Activated T-cell treated with anti-CD3 and anti-CD28 coated beads, Interleukin-2, amount 50 U/mL, for 48 hours (primary cell): Measurements from ENCODE around the gene C6orf47.
"Not testable (repeated sequence)": the region's sequence is repeated elsewhere in the genome, so short reads cannot be mapped to it uniquely, and the experiment has no call there.

Source experiments
- DNase-seq, 2 experiments: peaks; one replicate each; pipeline ENCODE4 v3.0.0-alpha.2; 2020

C6orf47 gene, protein sequence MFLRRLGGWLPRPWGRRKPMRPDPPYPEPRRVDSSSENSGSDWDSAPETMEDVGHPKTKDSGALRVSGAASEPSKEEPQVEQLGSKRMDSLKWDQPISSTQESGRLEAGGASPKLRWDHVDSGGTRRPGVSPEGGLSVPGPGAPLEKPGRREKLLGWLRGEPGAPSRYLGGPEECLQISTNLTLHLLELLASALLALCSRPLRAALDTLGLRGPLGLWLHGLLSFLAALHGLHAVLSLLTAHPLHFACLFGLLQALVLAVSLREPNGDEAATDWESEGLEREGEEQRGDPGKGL

DNA sequence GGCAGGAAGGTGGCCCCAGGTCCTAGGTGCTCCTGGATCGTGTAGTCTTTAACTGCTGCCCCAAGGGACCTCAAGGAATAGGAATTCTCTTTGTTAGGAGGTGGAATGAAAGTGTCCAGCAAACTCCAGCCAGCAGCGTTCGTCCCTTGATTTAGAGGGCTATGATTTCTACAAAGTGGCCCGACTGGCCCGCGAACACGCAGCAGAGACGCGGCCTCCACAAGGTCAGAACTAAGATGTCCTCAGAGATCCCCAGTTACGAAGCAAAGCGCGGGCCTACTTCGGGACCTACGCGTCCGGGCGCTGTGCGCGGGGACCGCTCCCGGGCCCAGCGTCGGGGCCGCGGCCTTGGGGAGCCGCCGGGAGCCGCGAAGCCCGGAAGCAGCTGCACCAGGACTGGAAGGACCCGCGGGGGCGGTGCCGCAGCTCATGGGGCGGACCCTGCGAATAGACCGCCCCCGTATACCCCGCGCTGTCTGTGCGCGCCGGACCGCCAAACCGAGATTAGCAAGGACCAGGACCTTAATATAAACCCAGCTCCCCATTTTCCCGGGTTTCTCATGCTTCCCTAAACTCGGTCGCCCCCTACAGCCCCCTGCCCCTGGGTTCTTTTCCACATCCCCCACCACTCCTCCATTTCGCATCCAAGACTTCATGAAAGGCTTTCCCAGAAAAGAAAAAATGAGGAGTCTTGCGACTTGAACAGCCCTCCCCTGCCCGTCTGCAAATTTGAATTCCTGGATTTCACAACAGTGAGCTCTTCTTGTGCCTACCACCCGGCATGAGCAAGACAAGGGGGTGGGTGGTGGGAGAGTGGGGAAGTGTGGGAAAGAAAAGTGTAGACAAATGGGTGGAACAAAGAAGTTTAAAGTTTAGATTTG is at the start of gene C6orf47:
Gene C6orf47, minus strand, starts transcription at position 398 of the 881 bp plus-strand sequence. CDS start 831 bp downstream, outside the sequence.
- DNase-seq, result peak; percentile 85 to 87

DNA sequence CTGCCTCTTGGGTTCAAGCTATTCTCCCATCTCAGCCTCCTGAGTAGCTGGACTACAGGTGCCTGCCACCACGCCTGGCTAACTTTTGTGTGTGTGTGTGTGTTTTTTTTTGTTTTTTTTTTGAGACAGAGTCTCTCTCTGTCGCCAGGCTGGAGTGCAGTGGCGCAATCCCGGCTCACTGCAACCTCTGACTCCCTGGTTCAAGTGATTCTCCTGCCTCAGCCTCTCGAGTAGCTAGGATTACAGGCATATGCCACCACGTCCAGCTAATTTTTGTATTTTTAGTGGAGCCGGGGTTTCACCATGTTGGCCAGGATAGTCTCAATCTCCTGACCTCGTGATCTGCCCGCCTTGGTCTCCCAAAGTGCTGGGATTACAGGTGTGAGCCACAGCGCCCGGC is 48.6 kb upstream of the C6orf47 start:
- DNase-seq, result not testable (repeated sequence)

DNA sequence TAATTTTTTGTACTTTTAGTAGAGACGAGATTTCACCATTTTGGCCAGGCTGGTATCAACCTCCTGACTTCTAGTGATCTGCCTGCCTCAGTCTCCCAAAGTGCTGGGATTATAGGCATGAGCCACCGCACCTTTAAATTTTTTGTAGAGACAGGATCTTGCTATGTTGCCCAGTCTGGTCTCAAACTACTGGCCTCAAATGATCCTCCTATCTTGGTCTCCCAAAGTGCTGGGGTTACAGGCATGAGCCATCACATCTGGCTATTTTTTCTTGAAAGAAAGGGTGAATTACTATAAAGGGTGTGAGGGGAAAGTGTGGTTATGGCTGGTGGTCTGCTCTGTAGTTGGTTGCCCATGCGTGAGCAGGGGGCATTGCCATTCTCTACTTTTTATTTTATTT is 47.6 kb upstream of the C6orf47 start:
- DNase-seq, result no peak

DNA sequence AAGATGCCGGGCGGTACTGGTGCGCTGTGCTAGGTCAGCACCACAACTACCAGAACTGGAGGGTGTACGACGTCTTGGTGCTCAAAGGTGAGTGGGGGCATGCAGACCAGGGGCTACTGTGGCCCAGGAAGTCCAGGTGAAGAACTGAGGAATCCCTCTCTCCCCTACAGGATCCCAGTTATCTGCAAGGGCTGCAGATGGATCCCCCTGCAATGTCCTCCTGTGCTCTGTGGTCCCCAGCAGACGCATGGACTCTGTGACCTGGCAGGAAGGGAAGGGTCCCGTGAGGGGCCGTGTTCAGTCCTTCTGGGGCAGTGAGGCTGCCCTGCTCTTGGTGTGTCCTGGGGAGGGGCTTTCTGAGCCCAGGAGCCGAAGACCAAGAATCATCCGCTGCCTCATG is 47.1 kb upstream of the C6orf47 start:
- no peak for DNase-seq

DNA sequence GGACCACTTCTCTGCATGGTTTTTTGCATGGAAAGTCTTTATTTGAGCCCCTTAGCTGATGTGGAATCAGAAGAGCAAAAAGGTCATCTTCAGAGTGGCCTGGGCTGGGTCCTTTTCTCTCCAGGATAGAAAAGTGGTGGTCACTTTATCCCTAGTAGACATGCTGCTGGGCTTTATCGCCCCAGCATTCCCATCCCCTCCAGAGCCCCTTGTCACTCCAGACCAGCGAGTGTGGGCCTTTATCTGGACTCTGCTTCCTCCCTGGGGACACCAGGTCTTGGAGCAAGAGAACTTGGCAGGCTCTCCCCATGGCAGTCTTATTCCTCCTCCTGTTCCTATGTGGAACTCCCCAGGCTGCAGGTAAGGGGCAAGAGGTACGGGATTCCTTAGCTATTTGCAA is 46.0 kb upstream of the C6orf47 start, which contains the start of gene LY6G6F:
Gene LY6G6F, plus strand, starts transcription at position 268 of the 400 bp plus-strand sequence. Its CDS starts 41 bp downstream, at position 309.
- no peak for DNase-seq

DNA sequence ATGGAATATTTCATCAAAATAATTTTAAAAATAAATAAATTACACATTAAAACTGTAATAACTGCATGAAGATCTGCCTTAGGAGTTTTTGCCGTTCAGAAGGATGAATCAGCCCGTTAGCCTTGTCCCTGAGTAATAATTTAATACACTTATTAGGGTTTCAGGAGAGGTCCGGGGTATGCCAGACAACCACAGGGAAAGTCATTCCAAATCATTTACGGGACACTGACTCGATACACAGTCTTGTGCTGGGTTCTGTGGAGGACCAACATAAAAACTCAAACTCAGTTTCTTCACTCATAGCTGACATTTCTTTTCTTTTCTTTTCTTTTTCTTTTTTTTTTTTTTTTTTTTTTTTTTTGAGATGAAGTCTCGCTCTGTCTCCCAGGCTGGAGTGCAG is 45.4 kb upstream of the C6orf47 start:
- DNase-seq, result no peak

DNA sequence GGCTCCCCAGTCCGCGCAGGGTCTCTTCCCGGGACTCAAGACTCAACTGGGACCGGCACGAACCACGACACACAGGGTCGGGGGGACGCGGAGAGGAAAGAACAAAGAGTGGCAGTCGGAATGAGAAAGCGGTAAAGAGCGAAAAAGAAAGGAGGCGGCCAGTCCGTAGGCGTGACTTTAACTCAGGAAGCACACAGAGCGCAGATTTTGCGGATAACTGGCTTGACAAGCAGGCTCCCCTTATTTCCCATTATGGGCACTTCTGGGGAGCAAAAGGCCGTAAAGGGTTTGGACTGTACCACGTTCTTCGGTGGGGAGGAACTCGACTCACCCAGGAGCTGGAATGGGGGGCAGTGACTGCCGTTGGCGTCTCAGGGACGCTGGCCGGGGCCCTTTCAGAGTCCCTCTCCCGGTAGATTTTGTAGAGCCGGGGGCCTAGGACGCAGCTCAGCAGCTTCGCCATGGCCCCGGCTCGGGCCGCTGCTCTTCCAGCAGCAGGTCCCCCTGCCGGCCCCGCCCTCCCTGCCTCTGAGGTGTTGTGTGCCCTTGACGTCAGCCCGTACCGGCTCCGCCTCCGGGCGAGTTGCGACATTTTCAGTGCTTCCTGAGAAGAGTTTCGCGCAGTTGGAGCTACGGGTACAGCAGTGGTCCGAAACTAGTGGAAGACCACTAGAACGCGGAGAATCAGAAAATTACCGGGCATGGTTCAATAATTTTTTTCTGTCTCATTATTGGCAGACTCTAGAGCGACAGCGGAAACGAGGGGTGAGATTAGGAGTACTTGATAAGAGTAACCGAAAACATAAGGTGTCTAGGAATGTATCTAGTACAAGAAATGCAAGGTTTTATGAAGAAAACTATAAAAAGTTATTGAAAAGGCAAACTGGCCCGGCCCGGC is 42.5 kb upstream of the C6orf47 start, which contains the start of gene ABHD16A:
Gene ABHD16A, minus strand, starts transcription at position 506 of the 898 bp plus-strand sequence. Its CDS starts 43 bp downstream, at position 463.
- DNase-seq, result peak; percentile 98 to 99

DNA sequence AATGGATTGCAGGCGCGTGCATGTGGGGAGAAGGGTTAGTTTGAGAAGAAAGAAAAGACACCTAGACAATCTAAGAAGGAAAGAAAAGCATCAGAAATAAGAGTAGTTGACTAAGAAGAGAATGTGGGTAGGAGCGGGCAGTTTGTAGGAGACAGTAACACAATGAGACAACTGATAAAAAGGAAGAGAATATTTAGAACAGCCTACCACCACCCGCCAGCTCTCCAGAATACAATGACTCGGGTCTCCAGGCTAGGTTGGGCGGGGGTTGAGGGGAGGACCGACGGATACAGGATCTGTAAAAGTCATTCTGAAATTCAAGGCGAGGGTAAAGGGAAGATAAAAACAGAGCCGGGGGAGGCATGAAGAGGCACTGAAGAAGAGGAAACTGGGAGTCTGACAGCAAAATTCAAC is 41.8 kb upstream of the C6orf47 start:
- no peak for DNase-seq

DNA sequence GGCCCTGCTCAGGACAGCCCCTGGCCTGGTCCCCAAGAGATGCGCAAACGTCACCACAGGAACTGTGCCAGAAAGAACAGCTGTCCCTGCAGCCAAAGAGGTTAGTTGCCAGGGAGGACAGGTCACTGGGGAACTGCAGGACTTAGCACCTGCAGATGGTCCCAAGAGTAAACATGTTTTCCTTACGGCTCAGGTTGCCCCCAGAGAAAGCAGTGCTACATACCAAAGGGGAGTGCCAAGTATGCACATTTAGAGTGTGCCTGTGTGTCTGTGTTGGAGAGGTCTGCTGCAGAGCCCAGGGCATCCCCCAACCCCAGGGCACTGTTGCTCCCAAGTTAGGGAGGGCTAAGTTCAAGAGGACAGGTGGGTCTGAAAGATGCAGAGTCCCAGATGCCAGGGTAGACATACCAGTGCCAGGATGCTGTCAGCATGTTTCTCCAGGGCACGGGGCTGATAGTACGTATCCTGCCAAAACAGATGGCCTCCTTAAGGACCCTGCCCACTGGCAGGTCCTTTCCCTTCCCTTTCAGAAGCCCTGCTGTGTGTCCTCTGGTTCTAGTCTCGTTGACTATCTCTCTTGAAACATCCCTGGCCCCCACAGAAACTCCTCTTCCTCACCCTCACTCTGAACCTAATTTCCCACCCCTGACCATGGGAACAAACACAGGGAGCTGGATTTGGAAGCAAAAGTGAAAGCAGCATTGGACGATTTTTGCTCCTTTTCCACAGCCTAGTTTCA is 41.3 kb upstream of the C6orf47 start:
- peak in 1 of 2 experiments; percentile 24 for DNase-seq

DNA sequence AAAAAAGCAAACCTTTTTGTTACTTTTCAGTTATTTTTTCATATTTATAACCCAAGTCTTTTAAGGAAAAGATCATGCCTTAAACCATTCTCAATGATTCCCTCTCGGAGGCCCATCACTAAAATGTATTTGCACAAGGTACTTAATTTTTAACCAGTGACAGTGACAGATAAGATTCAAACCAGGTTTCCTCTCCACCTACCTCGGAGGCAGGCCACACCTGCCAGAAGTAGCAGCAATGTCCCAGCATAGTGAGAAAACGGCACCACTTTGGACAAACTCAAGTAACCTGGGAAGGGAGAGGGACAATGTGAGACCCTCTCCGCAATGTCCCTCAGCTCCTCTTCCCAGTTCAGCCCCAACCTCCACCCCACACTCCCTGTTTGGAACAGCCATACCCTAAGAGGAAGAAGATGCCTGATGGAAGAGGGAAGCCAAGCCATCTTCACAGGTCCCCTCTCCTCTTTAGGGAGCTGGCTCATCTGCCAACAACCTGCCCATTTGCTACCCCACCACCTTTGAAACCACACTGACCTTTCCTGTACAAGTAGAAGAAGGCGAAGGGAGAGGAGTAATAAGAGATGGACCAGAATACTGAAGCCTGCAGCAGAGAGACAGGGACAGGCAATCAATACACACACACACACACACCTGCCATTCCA is 40.3 kb upstream of the C6orf47 start:
- no peak for DNase-seq

DNA sequence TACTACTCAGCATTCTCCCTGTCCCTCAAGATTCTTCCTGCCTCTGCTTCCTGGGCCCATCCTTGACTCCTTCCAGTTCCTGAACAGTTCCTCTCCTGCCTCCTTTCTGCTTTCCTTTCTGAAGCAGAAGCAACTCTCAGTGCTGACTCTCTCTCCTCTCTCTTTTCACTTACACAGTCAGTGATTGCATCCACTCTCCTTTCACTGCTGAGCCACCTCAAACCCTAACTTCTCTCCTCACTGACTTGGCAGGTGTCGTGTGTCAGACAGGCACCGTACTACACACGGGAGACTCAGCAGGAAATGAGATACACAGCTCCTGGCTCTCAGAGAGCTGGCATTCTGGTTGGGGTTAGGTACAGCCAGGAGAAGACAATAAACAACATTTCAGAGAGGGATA is 37.0 kb upstream of the C6orf47 start:
- DNase-seq, result no peak

DNA sequence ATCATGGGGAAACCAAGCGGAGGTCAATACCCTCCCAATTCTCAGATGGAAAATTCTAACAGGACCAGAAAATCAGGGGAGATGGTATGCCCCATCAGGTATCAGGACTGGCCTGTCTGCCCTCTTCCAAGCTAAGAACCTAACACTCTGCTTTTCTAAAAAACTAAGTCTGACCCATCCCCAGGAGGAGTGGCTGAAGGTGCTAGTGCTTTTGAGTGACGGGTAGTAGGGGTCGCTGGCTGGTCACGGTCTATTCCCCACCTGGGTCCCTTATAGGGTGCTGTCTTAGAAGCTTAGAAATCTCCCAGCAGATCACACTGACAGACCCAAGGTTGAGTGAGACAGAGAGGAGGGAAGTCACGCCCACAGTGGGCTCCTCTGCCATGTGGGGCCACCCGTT is 33.0 kb upstream of the C6orf47 start:
- DNase-seq, result no peak

DNA sequence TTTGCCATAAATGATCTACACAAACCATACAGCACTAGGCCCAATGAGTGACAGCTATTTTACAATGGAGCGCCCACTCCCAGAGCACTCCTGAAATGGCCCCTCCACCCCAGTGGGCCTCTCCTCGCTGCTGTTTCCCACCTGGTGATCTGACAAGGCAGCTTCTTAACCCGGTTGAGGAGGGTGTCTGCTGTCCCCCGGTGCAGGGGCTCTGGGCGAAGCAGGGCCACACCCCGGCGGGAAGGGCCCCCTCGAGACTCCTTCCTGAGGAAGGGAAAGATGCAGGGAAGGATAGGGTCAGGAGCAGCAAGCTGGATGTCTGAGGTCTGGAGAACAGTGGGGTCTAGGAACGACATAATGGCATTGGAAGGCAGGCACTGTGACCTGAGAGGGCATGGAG is 32.3 kb upstream of the C6orf47 start:
- DNase-seq, result no peak

DNA sequence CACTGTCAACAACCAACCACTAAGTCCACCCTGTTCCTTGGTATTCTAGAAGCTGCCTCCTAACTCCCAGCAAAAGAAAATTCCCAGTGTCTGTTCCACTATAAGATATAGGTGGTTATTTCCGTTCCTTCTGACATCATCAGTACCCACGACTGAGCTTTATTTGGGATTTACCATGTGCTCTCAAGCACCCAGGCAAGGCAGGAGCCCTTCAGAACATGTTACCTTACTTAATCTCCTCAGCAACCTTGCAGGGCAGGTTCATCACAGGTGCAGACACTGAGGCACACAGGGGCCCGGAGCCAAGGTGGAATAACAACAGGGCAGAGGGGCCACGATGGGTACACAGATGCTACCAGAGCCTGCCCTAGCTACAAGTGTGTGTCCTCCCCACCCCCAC is 31.8 kb upstream of the C6orf47 start:
- DNase-seq, result no peak

DNA sequence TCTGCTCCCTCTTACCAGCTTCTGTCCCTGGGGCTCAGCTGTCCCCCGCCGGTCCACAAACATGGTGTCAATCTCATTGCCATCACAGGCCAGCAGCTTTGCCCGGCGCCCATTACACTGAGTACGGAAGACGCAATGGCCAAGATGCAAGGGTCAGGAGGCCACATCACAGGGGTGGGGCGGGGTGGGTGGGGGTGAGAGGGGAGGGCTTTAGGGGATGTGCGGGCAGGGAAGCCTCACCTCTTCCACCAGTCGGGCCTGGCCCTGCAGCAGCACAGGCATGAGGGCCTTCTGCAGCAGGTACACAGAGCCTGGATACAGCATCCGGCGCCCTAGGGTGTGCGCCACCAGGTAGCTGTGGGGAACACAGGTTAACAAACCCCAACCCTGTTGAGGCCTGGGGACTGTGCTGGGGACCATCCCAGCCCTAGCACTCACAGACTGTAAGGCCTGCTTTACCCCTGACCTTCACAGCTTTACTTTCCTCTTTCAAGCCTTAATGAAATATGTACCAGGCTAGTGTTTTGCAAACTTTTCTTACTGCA is 31.1 kb upstream of the C6orf47 start:
- DNase-seq, result no peak

DNA sequence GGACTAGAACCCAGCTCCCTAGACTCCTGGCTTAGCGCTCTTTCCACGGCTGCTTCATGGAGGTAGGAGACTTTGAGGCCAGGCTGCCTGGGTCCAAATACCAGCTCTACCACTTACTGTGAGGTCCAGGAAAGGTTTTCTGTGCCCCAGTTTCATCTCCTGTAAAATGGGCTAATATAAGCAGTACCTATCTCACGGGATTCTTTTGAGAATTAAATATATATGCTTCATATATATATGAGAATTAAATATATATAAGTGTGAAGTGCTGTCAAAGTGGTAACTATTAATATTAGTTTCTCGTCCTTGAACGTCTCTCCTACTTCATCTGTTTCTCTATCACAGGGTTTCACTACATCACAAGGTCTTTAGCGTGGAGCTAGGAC is 30.5 kb upstream of the C6orf47 start:
- DNase-seq, result no peak

DNA sequence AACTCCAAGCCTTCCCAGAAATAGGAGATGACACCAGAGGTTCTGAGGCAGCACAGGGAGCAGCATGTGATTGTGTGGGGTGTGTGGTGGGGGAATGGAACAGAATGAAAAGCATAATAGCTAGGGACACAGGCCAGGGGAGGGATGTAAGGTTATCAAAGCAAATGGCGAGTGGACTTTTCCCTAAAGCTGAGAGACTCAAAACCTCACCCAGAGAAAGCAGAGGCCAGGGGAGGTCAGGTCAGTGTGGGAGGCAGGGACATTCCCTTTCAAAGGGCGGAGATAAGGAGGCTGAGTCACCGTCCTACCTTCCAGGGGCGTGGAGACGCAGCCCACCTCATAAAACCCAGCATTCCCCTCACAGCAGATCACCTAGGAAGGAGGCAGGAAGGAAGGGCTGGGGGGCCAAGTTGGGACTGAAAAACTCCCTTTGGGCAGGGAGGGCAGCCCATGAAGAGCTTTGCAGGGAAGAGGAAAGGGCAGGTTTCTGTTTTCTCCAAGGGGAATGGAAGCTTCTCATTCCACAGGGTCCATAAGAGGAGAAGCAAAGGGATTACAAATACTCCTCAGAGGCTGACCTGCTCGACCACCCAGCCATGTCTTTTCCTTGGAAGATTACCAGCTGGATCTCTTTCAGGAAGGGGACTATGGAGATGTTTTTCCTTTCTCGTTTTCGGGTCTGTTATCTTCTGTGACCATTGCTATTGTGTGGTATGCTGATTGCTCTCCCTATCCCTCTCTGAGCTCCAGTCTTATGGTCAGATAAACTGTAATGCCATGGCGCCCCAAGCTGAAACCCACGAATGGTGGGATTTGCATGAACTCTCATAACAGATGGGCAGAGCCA is 29.9 kb upstream of the C6orf47 start:
- DNase-seq, result no peak

DNA sequence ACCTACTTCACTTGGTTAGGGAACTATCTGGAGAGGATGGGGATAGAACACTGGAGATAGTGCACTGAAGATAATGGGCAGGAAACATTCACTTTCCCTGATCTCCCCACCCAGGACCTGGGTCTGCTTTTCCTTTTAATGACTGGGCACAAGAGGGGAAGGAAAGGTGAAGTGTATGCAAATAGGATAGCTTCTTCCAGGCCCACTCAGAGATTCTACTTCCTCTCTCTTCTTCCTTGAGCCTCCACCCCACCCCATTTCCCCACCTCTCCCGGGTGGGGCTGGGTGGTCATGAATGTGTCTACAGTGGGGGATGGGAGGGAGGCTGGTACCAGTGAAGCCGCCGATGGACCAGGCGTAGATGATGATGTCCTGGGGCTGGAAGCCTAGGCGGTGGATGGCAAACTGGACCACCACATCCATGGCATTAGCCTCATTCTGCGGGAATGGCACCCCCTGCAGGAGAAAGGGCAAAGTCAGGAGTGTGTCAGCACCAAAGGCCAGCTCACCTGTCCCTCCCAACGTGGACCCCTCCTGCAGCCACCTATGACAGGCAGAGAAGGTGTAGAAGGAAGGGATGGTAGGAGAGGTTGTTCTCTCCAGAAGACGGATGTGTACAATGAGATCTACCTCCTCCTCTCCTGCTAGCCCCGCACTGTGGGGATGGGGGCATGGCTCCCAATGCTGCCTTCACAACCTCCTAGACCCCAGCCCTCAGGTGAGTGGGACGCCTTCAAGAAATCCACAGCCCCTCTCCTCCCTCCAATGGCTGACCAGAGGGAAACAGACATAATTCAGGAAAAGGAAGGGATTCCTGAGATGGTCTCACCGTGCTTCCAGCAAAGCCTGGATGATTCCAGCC is 28.9 kb upstream of the C6orf47 start:
- no peak for DNase-seq
